Lower lobe of right lung (tissue), 2 donors: ENCODE data around the gene L3MBTL4. TPM values are rescaled to one million over a fixed set of nuclear protein-coding genes. Genes with fewer than 3 reads are reported as not detected.

Experiments
- ATAC-seq, 2 donors: fragments of 200-7000 bp; cut with Tn5 transposase; one replicate each; pipeline ENCODE4 v1.9.1; 2020 to 2022; ENCODE audit warnings: mild to moderate bottlenecking in 2 of 2, moderate library complexity in 2 of 2
- DNase-seq: peaks from one replicate; pipeline ENCODE4 v3.0.0-alpha.2; 2020
- H3K27ac ChIP-seq: fragments of 200-600 bp; one replicate; pipeline ENCODE4 v1.8.0; 2022
- H3K27me3 ChIP-seq: fragments of 200-600 bp; one replicate; pipeline ENCODE4 v1.8.0; 2022; ENCODE audit warnings: low read depth
- H3K36me3 ChIP-seq: fragments of 200-600 bp; one replicate; pipeline ENCODE4 v1.8.0; 2022; ENCODE audit warnings: mild to moderate bottlenecking
- H3K4me1 ChIP-seq: fragments of 200-600 bp; one replicate; pipeline ENCODE4 v1.8.0; 2022
- H3K4me3 ChIP-seq: fragments of 200-600 bp; one replicate; pipeline ENCODE4 v1.8.0; 2022; ENCODE audit warnings: mild to moderate bottlenecking
- H3K9me3 ChIP-seq: fragments of 200-600 bp; one replicate; pipeline ENCODE4 v1.8.0; 2022
- intact Hi-C: fragments of 100-400 bp; cut with DNase I; formaldehyde crosslinking; loops from one replicate; pipeline ENCODE4 v1.11.0; 2022
- total RNA-seq: library from RNA; stranded (reverse); fragmentation: NEBNext Ultra II Directional; extraction: Animal tissue kit (Norgen Biotek cat#: 25700); gene quantifications from one replicate; pipeline ENCODE4 v1.2.1, GENCODE V29; 2021
- TF ChIP-seq, protein P1 (sequence below): fragments of 200-600 bp; IDR thresholded peaks from one replicate; pipeline ENCODE4 v1.8.0; 2022; ENCODE audit warnings: antibody characterized with exemption, mild to moderate bottlenecking
- donor health status: DM: no; HTN: yes; CAD: no; lungs with severe emphysema.

The L3MBTL4 gene
- total RNA-seq, 1 donor from 2014 or later: 16.9 TPM

DNA sequence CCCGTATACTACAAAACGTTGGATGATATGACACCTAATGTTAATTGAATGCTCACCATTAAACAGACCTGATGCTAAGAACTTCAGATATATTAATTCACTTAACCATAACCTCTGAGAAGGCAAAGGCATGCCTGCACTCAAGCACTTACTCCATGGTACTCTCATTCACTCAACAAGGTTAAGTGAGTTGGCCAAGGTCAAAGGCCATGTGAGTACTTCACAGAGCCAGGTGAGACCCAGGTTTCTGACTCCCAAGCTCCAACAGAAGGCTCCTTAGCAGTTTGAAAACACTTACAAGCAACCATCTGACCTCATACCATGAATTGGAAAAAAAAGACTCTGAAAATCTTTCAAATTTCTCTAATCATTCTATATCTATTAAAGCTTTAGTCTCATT, 198.8 kb downstream of the L3MBTL4 start:
- H3K4me3 ChIP-seq: no peak overlapping the region
- intact Hi-C loops: no loop called here

DNA sequence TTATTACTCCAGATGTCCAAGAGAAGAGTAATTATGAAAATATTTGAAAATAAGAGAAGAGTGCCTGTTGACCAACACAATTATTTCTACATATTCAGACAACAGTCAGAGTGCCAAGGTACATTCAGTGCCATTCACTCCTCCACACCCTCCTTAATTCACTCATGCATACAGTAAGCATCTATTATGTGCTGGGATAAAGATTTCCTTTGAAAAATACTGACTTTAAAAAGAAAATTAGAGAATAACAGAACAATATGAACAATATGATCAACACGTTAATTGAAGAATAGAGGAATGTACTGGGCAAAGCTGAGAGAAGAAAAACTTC, 203.6 kb downstream of the L3MBTL4 start:
- Histone ChIP-seq H3K9me3 (no peaks in the 10 kb centered on the region), H3K4me1 (peaks cover 4% of the 10 kb centered on the region), H3K36me3 (no peaks in the 10 kb centered on the region), H3K27ac (no peak overlapping the region), H3K27me3 (no peaks in the 10 kb centered on the region), H3K4me3 (no peak overlapping the region)
- DNase-seq (no peak), ATAC-seq (peak in 1 of 2 donors; percentile 39)
- TF ChIP-seq, protein P1, sequence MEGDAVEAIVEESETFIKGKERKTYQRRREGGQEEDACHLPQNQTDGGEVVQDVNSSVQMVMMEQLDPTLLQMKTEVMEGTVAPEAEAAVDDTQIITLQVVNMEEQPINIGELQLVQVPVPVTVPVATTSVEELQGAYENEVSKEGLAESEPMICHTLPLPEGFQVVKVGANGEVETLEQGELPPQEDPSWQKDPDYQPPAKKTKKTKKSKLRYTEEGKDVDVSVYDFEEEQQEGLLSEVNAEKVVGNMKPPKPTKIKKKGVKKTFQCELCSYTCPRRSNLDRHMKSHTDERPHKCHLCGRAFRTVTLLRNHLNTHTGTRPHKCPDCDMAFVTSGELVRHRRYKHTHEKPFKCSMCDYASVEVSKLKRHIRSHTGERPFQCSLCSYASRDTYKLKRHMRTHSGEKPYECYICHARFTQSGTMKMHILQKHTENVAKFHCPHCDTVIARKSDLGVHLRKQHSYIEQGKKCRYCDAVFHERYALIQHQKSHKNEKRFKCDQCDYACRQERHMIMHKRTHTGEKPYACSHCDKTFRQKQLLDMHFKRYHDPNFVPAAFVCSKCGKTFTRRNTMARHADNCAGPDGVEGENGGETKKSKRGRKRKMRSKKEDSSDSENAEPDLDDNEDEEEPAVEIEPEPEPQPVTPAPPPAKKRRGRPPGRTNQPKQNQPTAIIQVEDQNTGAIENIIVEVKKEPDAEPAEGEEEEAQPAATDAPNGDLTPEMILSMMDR: no peak
- intact Hi-C loops: no loop called here

More for the DNA sequence above, 198.8 kb downstream of the L3MBTL4 start:
- Histone ChIP-seq H3K9me3 (no peaks in the 10 kb centered on the region), H3K27ac (no peak overlapping the region), H3K4me1 (peaks cover under 1% of the 10 kb centered on the region), H3K27me3 (no peaks in the 10 kb centered on the region), H3K36me3 (no peaks in the 10 kb centered on the region)
- TF ChIP-seq, protein P1: no peak
- ATAC-seq (peak in 1 of 2 donors; percentile 45), DNase-seq (no peak)

DNA sequence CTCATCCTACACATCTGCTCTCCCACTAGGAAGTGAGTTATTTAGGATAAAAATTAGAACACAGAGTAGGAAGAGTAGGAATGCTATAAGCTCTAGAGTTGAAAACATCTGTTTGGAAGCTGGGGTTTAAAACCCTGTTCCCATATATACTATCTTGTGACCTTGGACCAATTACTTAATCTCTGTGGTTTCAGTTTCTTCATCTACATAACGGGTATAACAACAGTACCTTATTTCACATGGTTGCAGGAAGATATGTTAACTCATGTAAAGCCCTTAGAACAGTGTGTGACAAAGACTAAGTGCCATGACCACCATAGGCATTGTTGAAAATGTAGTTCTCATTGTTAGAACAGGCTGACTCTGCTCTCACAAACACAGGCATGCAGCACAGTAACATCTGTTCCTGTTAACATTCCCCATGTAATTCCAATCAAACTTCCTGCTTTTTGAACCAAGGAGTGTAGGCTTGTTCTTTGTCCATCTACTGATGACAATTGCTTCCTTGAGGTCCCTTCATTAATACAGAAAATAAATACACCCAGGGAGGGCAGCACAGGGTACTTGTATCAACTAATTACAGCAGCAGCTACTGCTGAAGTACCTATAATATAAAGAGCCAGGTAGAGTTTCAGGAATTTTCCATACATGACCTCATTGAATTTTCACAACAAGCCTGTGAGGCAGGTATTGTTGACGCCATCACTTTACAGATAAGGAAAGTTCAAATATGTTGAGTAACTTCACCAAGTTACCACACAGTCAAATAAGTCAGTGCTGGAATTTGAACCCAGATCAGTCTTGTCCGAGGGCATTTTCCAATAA, 204.2 kb downstream of the L3MBTL4 start:
- H3K27ac ChIP-seq: no peak overlapping the region
- no peaks in the 10 kb centered on the region for H3K9me3 ChIP-seq
- ATAC-seq (peak; percentile 68 to 87), DNase-seq (no peak)
- TF ChIP-seq, protein P1: no peak
- intact Hi-C loops: no loop called here
- no peak overlapping the region for H3K4me3 ChIP-seq
- no peaks in the 10 kb centered on the region for H3K27me3 ChIP-seq
- H3K4me1 ChIP-seq: peaks cover 4% of the 10 kb centered on the region
- H3K36me3 ChIP-seq: no peaks in the 10 kb centered on the region

DNA sequence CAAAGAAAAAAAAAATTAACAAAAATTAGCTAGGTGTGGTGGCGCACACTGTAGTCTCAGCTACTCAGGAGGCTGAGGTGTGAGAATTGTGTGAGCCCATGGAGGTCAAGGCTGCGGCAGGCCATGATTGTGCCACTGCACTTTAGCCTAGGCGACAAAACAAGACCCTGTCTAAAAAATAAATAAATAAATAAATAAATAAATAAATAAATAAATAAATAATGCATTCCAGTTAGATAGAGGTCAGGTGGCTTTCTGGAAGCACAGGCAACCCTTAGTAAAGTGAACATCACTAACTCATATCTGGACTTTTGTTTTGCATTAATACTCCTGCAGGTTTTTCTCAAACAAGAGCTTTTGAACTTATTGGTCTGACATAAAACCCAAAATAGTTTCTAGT, 206.8 kb downstream of the L3MBTL4 start:
- intact Hi-C loops: no loop called here
- no peak for ATAC-seq

DNA sequence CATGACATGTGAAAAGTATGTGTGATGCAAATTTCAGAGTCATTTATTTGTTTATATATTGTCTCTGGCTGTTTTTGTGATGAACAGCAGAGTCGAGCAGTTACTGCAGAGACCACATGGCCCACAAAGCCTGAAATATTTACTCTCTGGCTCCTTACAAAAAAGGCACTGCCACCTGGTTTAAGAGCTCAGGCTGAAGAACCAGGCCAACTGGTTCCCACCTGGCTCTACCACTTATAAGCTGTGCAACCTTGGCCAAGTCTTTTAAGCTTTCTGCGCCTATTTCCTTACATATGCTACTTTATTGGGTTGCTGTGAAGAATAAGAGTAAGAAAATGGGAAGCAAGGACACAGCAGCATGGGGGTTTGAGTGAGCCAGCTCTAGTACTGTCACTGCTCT, 207.6 kb downstream of the L3MBTL4 start:
- TF ChIP-seq, protein P1: no peak
- ATAC-seq (peak; percentile 72 to 80), DNase-seq (no peak)
- Histone ChIP-seq H3K9me3 (no peaks in the 10 kb centered on the region), H3K4me1 (peaks cover 4% of the 10 kb centered on the region), H3K4me3 (no peak overlapping the region), H3K36me3 (no peaks in the 10 kb centered on the region), H3K27ac (no peak overlapping the region), H3K27me3 (no peaks in the 10 kb centered on the region)
- intact Hi-C loops: no loop called here

More for the DNA sequence above, 206.8 kb downstream of the L3MBTL4 start:
- Histone ChIP-seq H3K27ac (no peak overlapping the region), H3K4me1 (peaks cover 4% of the 10 kb centered on the region), H3K36me3 (no peaks in the 10 kb centered on the region), H3K9me3 (no peaks in the 10 kb centered on the region), H3K27me3 (no peaks in the 10 kb centered on the region), H3K4me3 (no peak overlapping the region)
- DNase-seq: no peak
- TF ChIP-seq, protein P1: no peak
